ENCODE data around the gene PITPNM1. TPM values are rescaled to one million over a fixed set of nuclear protein-coding genes. Genes with fewer than 3 reads are reported as not detected.

The PITPNM1 gene
- total and polyA plus RNA-seq, 2 experiments from 2014 or later = 26.3 to 39.8 TPM

GRCh38 chr11:67523556-67524479 is 18.7 kb upstream of the PITPNM1 start:
- TF ChIP-seq CTCF (IDR thresholded peaks at IDR 0.05; ENCODE audit: poor library complexity) (no peak), EZH2phosphoT487 (IDR thresholded peaks at IDR 0.05; ENCODE audit: low read depth, severe bottlenecking, unreplicated experiment) (no peak), EZH2 (IDR thresholded peaks at IDR 0.05; ENCODE audit: borderline replicate concordance) (no peak)
- no peaks in the 10 kb centered on the region for H4K20me1 ChIP-seq (ENCODE audit: insufficient read depth, poor library complexity, severe bottlenecking)
- H3K4me2 ChIP-seq = no peak overlapping the region
- H3K27me3 ChIP-seq = no peaks in the 10 kb centered on the region
- H3K9me2 ChIP-seq (replicated peaks; ENCODE audit: insufficient read depth) = no peaks in the 10 kb centered on the region
- DNase-seq (ENCODE audit: low spot score) = no peak
- WGBS (ENCODE audit: low lambda C conversion rate, missing lambda C conversion rate) = 92% methylated on average over 23 of the region's 25 CpGs
- no peaks in the 10 kb centered on the region for H3K79me2 ChIP-seq
- no peaks in the 10 kb centered on the region for H3K36me3 ChIP-seq (replicated peaks; ENCODE audit: insufficient read depth, low read depth)
- H2AFZ ChIP-seq = no peak overlapping the region
- no peaks in the 10 kb centered on the region for H3K4me1 ChIP-seq (ENCODE audit: insufficient read depth)
- no peak overlapping the region for H3K4me3 ChIP-seq
- no peaks in the 10 kb centered on the region for H3K9me3 ChIP-seq (ENCODE audit: low read depth)
- no peak overlapping the region for H3K27ac ChIP-seq

GRCh38 chr11:67522844-67523555 is 17.8 kb upstream of the PITPNM1 start, which contains the start of gene CABP2:
CABP2 (minus strand) TSS chr11:67523446; CDS start chr11:67523326, 120 bp downstream.
- Histone ChIP-seq H3K79me2 (no peaks in the 10 kb centered on the region), H3K27me3 (no peaks in the 10 kb centered on the region), H4K20me1 (ENCODE audit: insufficient read depth, poor library complexity, severe bottlenecking) (no peaks in the 10 kb centered on the region), H3K4me2 (no peak within 1 kb of the TSS), H2AFZ (no peak within 1 kb of the TSS), H3K4me3 (no peak within 1 kb of the TSS), H3K4me1 (ENCODE audit: insufficient read depth) (no peaks in the 10 kb centered on the region), H3K27ac (no peak within 1 kb of the TSS), H3K36me3 (replicated peaks; ENCODE audit: insufficient read depth, low read depth) (no peaks in the 10 kb centered on the region), H3K9me3 (ENCODE audit: low read depth) (no peaks in the 10 kb centered on the region), H3K9me2 (replicated peaks; ENCODE audit: insufficient read depth) (no peaks in the 10 kb centered on the region)
- WGBS (ENCODE audit: low lambda C conversion rate, missing lambda C conversion rate) = 82% methylated on average over 14 of the region's 23 CpGs
- no peak for TF ChIP-seq EZH2phosphoT487 (IDR thresholded peaks at IDR 0.05; ENCODE audit: low read depth, severe bottlenecking, unreplicated experiment)
- TF ChIP-seq CTCF (IDR thresholded peaks at IDR 0.05; ENCODE audit: poor library complexity) = no peak
- TF ChIP-seq EZH2 (IDR thresholded peaks at IDR 0.05; ENCODE audit: borderline replicate concordance) = no peak
- DNase-seq (ENCODE audit: low spot score) = no peak

GRCh38 chr11:67522338-67522737 is 17.2 kb upstream of the PITPNM1 start:
- H4K20me1 ChIP-seq (ENCODE audit: insufficient read depth, poor library complexity, severe bottlenecking) = no peaks in the 10 kb centered on the region
- no peak overlapping the region for H3K4me3 ChIP-seq
- no peaks in the 10 kb centered on the region for H3K79me2 ChIP-seq
- H3K9me2 ChIP-seq (replicated peaks; ENCODE audit: insufficient read depth) = no peaks in the 10 kb centered on the region
- H3K27me3 ChIP-seq = no peaks in the 10 kb centered on the region
- TF ChIP-seq EZH2phosphoT487 (IDR thresholded peaks at IDR 0.05; ENCODE audit: low read depth, severe bottlenecking, unreplicated experiment) = no peak
- TF ChIP-seq EZH2 (IDR thresholded peaks at IDR 0.05; ENCODE audit: borderline replicate concordance) = no peak
- no peak for TF ChIP-seq CTCF (IDR thresholded peaks at IDR 0.05; ENCODE audit: poor library complexity)
- no peaks in the 10 kb centered on the region for H3K4me1 ChIP-seq (ENCODE audit: insufficient read depth)
- no peak for DNase-seq (ENCODE audit: low spot score)
- no peaks in the 10 kb centered on the region for H3K9me3 ChIP-seq (ENCODE audit: low read depth)
- H3K27ac ChIP-seq = no peak overlapping the region
- 93% methylated on average over 4 of the region's 15 CpGs for WGBS (ENCODE audit: low lambda C conversion rate, missing lambda C conversion rate)
- H3K36me3 ChIP-seq (replicated peaks; ENCODE audit: insufficient read depth, low read depth) = no peaks in the 10 kb centered on the region
- no peak overlapping the region for H2AFZ ChIP-seq
- no peak overlapping the region for H3K4me2 ChIP-seq

All from hepatocyte (in vitro differentiated cells).